Inflammatory macrophage (primary cell): Measurements from ENCODE around the gene POSTN.

ENCODE experiments used
- DNase-seq, 2 donors: peaks; one replicate each; pipeline ENCODE4 v3.0.0-alpha.2; 2020 to 2022
- total RNA-seq, 18 experiments: gene quantifications; one replicate each; lab custom pipeline; 2026; ENCODE audit warnings: mixed read lengths in 6 of 18, inconsistent platforms in 2 of 18; lab: John Stamatoyannopoulos, UW

The POSTN gene
- 0 to 0.30 (median 0) reads per million in 18 experiments for total RNA-seq

- DNase-seq = no peak
Observed at GRCh38 chr13:37598597-37598996, at the start of gene POSTN. Gene POSTN (minus strand): TSS chr13:37598768. CDS start chr13:37598726, 42 bp downstream.

GRCh38 chr13:37647031-37647650 lies 48.6 kb upstream of the POSTN start:
- no peak for DNase-seq

DNA sequence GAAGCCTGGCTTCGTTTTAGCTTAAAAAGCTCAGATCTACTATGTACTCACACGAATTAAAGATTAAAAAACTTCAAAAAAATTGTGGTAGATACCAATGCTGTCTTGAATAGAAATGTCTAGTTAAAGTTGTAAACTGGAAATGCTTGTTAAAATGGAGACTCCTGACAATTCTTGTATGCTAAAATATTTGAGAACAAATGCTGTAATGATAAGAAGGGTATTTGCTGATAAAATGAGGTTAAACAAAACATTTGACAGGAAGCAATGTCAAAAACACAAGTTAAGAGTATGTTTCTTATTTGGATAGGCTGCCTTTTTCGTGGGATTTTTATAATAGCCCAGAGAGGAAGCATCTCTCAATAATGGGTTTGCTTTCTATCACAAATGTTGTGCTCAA lies 48.0 kb upstream of the POSTN start:
- DNase-seq = no peak

GRCh38 chr13:37645181-37645740 lies 46.7 kb upstream of the POSTN start:
- no peak for DNase-seq

DNA sequence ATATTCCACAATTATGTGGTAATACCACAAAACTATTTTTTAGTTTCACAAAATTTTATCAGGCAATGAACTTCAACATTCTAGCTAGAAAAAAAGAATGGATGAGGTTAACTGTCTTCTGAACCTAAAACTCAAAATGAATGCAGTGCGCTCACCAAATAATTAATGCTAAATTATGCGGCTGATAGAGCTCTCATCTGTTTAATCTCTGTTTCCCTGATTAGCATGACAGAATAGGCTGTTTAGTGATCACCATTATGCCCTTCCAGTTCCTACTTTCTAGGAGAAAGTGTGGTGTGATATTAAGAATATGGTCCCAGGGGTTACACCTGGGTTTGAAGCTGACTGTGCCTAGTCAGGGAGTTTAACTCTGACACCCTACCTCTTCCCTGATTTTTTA lies 42.8 kb upstream of the POSTN start:
- DNase-seq = no peak

- DNase-seq = no peak
Observed at GRCh38 chr13:37640499-37640898, 41.9 kb upstream of the POSTN start.

DNA sequence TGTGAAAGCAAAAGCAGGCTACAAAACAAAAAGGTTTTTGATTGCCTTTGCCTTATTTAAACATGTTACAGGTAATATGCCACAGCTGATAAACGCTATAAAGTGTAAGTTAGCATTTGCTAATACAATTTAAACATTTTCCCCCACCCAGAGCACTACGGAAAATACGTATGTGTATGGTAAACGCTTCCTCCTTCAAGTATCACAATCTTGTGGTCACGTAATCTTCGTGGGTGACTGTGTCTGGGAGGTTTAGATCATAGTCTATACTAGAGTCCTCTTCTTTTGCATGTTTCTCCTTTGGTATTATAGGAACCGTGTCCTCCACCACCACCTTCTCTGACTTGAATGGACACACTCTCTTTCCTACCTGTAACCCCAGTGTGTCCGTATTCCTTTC lies 38.1 kb upstream of the POSTN start:
- no peak for DNase-seq

DNA sequence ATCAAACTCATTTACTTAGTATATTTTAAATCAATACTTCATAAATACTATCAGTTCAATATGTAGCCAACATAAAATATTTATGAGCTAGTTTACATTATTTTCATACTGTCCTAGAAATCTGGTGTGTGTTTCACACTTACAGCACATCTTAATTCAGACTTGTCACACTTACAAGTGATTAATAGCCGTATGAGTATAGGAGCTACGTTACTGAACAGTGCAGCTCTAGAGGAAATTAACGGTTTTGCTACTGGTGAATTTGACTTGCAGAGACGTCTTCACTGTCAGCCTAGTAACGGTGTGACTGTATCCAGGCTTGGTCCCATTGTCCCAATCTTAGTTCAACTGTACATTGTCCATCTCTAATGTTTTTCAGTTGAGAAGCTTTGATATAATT lies 33.7 kb upstream of the POSTN start:
- DNase-seq = no peak

- DNase-seq = no peak
Observed at GRCh38 chr13:37627428-37627827, 28.9 kb upstream of the POSTN start.

DNA sequence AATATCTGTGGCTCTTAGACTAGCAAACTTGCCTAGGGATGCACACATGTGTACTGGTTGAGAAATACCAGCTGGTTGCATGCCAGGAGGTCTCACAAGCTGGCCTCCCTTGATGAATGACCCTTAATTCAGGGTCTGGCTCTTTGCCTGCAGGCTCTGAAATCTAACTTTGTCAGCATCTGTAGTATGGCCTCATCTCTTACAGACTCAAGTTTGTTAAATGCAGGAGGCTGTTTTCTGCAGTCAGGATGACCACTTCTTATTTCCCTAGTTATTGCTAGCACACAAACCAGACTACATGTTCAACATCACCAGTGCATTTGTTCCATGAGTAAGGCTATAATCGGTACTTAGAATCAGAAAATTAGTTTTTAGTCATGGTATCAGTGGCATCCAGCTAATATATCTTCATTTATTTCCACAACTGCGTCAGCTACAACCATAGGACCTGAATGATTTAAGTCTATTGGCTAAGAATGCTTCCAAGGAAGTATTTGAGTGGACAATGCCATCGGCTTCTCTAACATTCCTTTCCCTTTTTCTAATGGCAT lies 23.3 kb upstream of the POSTN start:
- DNase-seq = no peak

GRCh38 chr13:37618554-37618953 lies 20.0 kb upstream of the POSTN start:
- no peak for DNase-seq

GRCh38 chr13:37617173-37617572 lies 18.6 kb upstream of the POSTN start:
- no peak for DNase-seq

DNA sequence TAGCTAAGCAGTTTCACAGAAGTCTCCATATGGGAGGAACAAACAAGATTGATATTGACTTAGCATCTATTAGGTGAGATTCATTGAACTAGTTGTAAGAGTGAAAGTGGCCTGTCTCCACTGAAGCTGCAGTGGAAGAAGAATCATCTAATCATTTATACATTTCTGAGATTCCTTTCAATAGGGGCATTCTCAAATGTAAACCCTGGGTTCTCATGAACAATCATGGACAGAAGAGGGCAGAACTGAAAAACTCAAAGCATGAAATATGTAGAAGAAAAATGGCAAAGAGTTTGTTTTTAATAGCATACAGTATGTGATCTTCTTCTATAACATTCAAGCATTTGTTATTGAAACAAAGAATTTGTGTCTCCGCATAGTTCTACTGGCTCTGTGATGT lies 17.6 kb upstream of the POSTN start:
- DNase-seq = no peak

DNA sequence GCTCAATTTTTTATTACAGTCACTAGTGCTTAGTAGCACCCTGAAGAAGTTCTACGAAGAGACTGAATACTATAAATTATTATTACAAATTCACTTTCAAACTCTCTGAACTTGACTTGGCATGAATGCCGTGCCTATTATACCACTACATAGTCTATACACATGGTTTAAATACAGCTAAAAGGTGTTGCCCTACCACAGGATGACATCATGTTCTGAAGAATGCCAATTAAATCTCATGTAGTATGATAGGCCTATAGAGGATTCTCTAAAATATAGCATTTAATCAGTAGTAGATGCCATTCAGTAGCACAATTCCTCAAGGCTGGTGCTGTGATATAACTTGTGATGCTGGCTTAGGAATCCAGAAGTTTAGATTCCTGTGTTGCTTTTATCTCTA lies 16.7 kb upstream of the POSTN start:
- no peak for DNase-seq

- no peak for DNase-seq
Observed at GRCh38 chr13:37613638-37614037, 15.1 kb upstream of the POSTN start.

DNA sequence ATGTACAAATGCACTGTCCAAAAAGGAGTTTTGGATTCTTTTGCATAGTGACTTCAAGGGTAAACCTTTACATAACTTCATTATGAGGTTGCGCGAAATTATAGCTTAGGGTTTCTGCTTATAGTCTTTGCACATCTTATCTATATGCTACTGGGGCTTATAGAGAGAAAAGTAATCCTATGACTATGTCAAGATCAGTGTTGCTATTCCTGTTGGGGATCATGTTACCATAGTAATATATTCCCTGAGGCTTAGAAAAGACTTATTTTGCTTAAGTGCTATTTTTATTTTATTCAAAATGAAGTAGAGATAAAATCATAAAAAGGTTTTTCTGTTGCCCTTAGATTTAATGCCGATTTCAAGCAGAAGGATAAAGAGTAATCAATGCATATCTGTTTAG lies 14.7 kb upstream of the POSTN start:
- no peak for DNase-seq

- DNase-seq = no peak
Observed at GRCh38 chr13:37608750-37609339, 10.3 kb upstream of the POSTN start.

DNA sequence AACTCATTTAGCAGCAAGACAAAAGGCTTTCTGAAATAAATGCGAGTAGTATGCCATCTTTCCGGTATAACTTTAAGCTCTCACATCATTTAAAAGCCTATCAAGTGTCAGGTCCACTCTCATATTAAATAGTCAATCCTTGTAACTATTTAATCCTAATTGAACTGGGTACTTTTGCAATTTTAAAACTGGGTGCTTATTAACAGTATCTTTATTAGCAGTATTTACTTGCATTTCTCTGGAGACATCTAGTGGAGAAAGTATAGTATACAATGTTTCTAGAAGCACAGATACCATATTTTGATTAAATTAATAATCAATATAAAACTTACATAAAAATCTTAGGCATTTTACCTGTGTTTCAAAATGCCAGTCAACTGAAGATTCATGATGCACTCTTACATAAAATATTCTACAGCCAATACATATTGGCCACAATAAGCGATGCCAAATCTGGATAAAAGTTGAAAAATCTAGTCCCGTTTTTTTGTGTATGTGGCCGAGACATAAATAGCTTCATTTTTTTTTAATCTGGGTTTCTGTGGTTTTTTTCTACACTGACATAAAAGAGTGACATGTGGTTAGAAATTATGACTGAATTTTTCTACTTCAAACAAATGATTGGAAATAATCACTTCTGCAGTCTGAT lies 4.3 kb upstream of the POSTN start:
- no peak for DNase-seq

DNA sequence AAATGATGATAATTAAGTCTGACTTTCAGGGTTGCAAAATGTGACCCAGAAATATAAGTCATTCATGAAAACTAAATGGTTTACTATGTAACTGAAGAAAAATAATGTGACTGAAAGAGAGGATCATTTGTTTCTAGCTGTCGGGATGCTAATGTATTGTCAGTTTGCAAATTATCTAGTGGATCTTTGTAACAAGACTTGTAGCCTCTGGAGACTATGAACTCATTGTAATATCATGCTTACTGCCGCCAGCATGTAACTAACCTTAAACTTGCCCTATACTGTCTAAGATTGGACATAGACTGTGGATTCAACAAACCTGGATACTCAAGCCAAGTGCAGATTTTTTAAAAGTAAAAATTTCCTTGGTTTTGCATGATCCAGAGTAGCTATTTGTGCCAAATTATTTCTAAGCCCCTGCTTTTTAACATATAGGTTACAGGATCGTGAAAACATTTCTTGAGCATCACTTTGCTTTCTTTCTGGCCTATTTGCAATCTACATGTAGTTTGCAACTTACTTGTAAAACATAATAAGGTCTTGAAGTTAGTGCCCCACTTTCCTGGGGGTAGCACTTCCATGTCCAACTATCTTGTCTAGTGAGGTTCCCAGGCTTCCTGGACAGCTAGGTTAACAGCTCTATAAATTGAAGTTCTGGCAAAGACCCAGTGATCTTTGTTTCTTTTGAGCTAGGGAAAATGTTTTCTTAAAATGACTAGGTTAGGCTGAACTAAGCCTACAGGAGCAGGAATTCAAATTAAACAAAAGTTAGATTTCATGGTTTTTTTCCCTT lies 3.3 kb upstream of the POSTN start:
- no peak for DNase-seq

DNA sequence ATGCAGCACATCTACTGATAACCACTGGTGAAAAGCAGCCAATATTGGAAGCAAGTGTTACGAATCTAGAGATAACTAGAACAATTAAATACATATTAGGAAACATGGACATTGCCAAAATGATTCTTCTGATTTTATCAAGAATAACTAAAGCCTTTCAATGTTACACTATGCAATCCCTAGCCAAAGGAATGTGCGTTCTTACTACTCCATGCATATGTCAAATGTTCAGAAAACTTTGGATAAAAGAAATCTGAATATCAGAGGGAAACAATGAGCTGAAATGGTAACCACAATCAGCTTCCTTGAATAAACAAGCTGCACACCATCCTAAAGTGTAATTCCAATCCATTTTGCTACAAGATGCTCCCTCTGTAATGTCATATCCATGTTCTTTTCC lies 951 bp upstream of the POSTN start:
- no peak for DNase-seq

DNA sequence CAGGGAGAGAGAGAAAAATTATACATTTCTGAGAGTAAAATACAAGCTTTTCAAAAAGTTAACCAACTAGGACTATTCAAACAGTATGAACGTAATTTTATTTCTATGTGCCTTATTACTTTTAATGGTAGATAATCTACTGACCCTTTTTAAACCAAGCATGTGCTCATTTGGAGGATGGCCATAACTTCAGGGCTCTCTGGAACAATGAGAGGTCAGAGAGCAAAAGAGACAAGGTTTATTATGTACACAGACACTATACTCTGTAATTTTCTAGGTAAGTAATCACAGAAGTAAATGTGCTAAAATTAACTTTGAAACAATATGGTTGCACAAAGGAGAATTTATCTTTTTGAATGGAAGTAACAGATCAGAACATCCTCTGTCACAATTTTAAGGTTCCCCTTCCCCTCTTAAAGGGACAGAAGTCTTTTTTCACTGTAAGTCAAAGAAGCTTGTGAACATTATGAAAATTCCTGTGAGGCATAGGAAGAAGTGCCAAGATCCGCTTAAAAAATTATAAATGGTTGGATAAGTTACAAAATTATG lies 1.0 kb downstream of the POSTN start:
- DNase-seq = no peak

GRCh38 chr13:37596805-37597204 lies 1.8 kb downstream of the POSTN start:
- DNase-seq = no peak

- no peak for DNase-seq
Observed at GRCh38 chr13:37595162-37595561, 3.4 kb downstream of the POSTN start.
